ENCODE data around the gene SIRT7.

Gene SIRT7, protein sequence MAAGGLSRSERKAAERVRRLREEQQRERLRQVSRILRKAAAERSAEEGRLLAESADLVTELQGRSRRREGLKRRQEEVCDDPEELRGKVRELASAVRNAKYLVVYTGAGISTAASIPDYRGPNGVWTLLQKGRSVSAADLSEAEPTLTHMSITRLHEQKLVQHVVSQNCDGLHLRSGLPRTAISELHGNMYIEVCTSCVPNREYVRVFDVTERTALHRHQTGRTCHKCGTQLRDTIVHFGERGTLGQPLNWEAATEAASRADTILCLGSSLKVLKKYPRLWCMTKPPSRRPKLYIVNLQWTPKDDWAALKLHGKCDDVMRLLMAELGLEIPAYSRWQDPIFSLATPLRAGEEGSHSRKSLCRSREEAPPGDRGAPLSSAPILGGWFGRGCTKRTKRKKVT

DNA sequence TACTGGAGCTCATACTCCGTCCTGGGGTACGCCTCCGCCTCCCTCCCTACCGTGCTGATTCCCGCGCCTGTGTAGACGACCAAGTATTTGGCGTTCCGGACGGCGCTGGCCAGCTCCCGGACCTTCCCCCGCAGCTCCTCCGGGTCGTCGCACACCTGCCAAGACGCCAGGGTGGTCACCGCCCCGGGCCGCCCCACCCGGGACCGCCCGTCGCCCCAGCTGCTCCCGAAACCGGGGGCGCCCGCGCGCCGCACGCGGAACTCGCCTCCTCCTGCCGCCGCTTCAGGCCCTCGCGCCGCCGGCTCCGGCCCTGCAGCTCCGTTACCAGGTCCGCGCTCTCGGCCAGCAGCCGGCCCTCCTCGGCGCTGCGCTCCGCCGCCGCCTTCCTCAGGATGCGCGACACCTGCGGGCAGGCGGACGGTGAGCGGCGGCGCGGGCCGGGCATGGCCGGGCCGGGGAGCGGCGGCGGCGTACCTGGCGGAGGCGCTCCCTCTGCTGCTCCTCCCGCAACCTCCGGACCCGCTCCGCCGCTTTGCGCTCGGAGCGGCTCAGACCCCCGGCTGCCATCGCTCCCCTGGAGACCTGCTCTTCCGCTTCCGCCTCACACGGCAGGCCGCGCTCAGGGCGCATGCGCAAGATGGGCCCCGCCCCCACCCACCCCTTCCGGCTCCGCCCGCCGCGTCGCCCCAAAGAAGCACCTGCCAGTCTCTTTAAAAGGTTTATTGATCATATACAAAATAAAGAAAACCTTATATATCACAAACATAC, at the start of gene SIRT7:
TSS of gene SIRT7 (minus strand) at position 612 of the 768 bp plus-strand sequence. CDS start at position 567, 45 bp downstream.
- peak; percentile 52 for DNase-seq (ENCODE audit: low read depth)

DNA sequence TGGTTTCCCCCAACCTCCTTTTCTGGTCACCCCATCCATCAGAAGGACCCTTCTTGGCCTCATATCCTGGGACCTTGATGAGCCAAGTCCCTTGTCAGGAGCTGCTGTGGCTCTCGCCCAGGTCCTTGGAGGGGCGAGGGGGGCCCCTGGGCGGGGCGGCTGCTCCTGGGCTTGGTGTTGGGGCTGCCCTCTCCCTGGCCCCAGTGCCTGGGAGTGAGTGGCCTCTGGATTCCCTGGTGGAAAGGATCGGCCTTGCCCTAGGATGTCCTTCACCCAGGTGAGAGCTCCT, 49.2 kb upstream of the SIRT7 start:
- DNase-seq (ENCODE audit: low read depth): no peak

DNA sequence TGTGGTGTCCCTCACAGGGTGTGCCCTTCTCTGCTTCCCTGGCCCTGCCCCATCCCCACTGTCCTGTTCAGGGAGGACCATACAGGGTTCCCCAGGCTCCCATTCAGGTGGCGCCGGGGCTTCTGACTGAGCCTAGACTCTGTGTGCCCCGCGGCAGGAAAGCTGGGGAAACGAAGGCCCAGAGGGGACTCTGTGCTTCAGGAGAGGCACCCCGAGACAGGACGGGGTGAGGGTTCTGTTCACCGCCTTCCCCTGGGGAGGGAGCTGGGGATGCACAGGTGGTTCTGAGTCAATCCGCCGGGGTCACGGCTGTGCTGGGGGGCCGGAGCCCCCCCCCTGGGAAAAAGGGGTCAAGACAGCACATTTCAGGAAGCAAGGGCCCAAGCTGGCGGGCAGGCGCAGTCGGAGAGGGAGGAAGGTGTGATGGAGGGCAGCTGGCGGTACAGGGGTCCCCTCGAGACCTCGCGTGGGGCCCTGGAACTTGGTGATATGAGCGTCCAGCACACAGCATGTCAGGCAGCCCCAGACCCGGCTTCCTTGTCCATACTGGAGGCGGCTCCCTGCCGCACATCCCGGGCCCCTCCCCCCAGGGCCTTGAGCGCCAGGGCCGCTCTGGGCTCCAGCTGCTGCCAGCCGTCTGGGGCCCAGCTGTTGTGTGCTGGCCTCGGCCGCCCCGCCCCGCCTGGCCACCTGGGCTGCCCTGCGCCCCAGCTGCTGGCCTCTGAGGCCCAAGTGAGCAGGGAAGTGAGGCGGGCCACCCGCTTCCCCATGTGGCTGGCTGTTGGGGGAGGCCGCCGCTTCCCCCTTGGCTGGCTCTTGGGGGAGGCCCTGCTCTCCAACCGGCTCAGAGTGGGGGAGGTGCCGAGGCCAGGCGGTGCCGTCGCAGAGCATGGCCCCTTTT, 48.6 kb upstream of the SIRT7 start:
- DNase-seq (ENCODE audit: low read depth): no peak

DNA sequence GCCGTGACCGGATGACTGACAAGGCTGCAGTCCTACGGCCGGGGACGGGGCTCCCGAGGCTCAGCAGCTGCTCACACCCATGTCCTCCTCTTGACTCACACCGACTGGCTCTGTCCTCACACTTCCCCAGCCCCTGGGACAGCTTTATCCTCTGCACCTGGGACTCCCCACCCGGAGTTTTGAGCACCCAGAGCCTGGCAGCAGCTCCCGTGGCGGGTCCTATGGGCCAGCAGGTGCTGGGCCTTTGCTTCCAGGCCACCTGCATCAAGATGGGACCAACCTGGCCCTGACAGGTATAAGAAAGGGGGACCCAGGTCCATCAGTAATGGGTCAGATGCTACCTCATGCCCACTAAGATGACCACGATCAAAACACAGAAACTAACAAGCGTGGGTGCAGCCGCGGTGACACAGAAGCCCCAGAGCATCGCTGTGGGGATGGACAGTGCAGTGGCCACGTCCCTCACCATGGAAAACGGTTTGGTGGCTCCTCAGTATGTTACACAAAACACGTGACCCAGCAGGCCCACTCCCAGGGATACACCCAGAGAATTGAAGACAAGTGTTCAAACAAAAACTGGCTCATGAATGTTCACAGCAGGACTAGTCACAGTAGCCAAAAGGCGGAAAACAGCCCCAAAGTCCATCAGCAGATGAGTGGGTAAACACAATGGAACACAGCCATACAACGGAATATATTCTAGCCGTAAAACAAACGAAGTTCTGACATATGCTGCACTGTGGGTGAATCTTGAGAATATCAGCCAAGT, 46.3 kb upstream of the SIRT7 start:
- DNase-seq (ENCODE audit: low read depth): no peak

DNA sequence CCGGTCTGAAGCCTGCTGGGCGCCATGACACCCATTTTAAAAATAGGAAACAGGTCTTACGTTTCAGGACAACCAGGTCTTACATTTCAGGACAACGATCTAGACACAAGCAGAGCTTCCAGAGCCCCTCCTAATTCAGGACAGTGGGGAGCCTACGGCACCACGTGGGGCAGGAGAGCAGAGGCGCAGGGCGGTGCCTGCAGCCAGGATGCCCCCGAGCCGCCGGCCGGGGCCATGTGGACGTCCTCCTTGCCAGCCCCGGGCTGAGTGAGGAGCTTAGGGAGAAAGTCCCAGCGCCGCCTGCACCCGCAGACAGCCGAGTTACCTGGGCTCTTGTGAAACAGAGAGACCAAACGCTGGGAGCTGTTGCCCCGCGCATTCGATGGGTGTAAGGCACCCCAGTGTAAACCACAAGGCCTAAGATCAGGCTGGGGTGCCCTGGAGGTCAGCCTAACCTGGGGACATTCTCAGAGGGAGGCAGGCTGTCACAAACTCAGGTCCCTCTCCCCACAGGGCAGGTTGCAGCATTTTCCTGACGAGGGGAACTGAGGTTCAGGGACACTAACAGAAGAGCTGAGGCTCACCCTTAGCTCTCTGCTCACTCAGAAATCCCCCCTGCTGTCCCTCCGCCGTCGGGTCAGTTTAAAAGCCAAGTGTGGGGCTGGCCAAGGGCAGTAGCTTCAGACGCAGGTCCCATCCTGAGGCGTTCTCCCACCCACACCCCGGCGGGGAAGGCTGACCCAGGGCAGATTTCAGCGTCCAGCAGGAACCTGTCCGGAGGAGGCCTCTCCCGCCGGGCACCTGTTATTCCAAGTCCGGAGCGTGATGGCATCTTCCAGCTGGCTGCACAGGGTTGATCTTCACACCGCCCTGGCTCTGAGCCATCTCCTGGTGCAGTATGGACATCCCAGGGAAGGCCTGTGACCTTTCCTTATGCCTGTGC, 44.8 kb upstream of the SIRT7 start:
- no peak for DNase-seq (ENCODE audit: low read depth)

DNA sequence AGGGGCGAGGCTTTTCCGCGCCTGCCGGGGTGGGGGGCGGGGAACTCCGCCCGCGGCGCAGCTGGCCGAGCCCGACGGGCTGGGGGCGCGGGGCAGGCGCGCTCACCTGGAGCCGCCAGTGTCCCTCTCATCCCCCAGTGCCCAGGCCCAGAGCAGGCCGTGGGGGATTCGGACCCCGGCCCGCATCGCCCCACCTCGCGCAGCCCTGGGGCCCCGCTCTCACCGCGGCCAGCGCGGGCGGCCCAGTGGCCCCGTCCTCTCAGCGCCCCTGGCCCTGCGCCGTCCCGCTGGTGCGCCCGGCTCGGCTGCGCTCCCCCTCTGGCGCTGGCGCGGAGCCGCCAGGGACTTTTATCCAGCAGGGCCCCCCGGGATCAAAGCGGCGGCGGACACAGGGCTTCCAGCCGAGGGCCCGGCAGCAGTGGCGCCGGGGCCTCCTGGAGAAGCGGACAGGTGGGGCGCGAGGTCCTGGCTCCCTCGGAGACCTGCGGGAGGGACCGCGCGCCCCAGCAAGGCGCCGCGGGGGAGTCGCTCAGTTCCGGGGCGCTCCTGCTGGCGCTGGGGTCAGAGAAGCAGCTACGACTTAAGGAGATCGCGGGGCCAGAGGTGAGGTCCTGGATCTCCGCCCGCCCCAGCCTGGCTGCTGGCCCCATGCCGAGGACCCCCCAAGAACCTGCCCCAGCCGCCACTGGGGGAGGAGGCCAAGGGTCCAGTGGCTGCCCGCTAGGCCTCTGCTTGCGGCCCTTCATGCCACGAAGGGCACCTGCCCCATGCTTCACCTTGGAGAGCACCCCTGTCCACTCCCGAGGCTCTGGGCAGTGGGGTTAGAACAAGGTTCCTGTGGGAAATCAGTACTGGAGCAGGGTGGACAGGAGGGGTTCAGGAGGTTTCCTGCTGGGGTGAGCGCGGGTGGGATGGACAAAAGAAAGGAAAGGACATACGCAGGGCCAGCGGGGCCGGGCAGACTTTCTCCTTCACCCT, 43.8 kb upstream of the SIRT7 start:
- no peak for DNase-seq (ENCODE audit: low read depth)

DNA sequence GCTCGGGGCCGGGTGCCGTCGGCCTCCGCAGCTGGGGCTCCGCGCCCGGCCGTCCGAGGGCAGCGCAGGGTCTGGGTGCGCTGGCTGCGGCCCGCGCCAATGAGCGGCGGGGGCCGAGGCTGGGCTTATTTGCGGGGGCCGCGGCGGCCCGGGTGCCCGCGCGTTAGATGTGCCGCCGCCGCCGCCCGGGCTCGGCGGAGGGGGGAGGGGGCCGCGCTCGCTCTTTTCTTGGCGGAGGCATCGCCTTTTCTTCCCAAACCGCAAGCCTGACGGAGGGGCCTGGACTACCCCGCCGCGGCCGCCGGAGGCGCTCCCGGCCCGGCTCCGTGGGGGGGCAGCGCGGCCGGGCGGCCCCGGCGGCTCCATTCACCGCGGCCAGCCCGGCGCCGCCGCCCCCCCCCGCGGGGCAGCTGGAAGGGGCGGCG, 43.1 kb upstream of the SIRT7 start, which contains the start of gene NOTUM:
TSS of gene NOTUM (minus strand) at position 101 of the 425 bp plus-strand sequence. CDS start 278 bp downstream, outside the sequence.
- no peak for DNase-seq (ENCODE audit: low read depth)

DNA sequence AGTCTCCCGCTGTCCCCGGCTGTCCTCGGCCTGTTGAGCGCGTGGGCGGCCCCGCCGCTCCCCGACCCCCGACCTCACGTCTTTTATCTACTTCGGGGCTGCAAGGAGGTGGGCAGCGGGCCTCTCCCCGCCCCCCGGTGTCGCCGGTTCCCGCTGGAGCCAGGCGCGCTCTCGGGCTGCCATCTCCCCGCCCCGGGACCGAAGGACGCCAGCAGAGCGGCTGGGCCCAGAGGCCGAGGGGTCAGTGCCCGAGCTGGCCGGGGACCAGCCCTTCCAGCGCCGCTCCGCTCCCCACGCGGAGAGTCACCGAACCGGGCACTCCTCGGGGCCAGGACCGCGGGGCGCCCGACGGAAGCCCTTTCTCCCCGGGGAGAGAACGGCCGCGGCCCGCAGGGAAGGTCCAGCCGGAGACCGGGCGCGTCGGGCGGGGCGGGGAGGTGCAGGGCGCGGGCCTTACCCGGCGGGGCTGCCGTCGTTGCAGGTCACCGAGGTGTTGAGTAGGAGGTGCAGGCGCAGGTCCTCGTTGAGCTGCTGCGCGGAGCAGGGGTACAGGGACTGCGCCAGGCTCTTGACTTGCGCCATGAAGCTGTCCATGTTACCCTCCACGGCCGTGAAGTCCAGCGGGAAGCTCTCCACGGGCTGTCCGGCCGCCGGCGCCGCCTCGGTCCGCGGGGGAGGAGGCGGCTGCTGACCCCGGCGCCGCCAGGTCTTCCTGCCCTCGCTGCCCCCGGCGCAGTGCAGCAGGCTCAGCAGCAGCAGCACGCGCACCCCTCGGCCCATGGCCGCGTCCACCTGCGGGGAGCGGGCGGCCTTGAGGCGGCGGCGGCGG, 42.4 kb upstream of the SIRT7 start:
- no peak for DNase-seq (ENCODE audit: low read depth)

DNA sequence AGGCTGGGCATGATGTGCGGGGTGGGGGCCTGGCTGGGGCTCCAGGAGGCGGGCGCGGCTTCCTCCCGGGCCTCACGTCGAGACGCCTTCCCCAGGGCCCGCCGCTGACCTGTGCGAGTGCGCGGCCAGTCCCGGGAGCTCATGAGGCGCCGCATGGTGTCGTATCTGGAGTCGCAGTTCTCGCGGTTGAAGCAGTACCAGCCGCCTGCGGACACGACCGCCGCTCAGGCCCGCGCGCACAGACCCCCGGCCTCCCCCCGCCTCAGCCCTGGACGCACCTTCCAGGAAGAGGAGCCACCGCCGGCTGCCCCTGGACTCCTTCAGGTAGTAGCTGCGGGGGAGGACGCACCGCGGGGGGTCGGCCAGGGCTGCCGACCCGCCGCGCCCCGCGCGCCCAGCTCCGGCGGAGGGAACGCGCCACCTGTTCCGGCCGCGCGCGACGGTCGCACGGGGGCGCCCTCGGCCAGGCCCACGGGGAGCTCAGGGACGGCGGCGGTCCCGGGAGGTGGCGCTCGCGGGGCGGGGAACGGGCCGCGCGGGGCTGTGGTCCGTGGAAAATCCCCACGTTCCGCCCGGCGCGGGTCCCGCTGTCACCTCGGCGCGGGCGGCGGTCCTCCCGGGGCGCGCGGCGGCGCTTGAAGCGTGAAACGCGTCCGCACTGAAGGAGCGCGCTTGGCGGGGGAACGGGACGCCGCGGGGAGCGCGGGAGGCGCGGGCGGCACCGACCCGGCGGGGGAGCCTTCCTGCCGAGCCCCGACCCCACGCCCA, 41.6 kb upstream of the SIRT7 start:
- DNase-seq (ENCODE audit: low read depth): peak; percentile 39

DNA sequence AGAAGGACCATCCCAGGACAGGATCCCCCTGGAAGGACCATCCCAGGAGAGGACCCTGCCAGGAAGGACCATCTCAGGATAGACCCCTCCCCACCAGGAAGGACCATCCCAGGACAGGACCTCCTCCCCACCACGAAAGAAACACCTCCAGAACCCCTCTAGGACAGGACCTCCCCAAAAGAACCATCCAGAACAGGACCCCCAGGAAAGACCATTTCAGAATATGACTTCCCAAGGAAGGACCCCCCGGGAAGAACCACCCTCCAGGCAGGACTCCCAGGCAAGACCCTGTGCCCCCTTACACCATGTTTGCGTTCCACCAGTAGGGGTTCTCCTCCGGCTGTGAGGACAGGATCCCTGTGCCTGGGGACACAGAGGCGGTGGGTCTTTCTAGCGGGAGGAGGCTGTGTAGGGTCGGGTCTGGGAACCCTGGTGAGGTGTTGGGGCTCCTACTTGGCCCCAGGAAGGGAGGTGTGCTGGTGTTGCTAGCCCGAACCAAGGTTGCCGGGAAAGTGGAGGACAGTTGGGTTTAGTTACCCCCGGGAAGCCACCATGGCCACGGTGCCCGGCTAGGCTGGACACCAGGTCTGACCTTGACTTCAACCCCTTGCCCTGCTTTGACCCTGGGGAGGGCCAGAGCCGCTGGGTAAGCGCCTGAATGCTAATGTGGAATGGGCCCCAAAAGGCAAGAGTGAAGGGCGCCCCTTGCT, 40.8 kb upstream of the SIRT7 start:
- DNase-seq (ENCODE audit: low read depth): no peak

DNA sequence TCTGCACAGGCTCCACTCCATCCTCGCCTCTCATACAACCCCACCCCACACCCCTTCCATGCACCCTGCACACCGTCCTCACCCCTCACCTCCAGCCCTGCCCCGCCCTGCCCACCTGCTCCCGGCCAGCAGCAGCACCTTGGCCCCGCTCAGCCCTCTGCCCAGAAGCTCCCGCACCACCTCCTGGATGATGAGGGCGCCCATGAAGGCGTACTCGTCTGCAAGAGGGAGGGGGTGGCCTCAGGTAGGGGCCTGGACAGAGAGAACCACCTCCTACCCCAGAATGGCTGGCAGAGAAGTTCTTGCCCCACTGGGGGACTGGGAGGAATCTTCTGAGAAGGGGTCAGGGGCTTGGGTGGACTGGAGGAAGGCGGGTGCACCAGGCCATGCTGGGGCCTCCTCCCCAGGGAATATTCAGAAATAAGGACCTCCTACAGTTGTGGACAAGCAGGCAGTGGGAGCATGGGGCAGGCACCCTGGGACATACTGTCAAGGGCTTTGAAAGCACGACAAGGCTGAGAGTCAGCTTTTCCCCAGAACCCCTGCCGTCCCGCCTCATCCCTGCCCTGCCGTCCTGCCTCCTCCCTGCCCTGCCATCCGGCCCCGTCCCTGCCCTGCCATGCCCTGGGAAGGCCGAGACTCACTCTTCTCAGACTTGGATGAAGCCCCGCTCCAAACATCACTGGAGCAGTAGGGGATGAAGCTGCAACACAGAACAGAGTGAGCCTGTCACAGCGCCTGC, 39.9 kb upstream of the SIRT7 start:
- no peak for DNase-seq (ENCODE audit: low read depth)

DNA sequence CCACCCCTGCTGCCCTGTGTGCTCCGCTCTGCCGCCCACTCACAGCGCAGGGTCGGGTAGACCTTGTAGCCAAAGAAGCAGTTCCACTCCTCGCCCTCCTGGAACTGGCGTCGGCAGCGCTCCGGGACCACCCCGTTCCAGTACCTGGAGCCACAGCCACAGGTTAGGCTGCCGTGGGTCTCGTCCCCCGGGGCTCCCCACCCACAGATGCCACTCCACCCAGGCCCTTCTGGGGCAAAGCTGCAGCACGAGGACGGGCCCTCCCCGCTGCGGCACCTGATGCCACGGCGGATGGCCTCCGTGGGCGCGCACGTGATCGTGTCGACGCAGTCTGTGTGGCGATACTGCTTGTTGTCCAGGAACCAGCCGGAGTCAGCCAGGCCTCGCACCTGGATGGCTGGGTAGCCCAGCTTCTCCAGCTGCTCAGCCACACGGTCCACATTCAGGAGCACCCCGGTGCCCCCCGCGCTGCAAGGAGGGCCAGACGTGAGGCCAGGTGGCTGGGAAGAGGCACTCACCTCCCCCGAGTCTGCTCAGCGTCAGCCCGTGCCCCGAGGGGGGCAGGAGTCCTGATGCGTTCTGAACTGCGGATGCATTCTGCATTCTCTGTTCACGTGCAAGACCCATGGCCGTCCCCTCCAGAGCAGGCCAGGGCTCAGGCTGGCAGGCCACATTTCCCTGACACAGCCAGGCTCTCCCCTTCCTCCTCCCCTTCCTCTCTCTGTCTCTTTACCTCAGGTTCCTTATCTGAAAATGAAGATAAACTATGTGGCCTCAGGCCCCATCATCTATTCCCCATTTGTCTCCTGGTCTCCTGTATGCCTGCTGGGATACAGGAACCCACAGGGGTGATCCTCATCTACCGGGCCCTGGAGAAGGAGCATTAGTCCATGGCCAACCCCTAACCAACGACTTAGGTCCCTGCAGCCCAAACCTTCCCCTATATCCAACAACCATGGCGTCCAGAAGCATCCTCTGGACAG, 38.9 kb upstream of the SIRT7 start:
- DNase-seq (ENCODE audit: low read depth): no peak

DNA sequence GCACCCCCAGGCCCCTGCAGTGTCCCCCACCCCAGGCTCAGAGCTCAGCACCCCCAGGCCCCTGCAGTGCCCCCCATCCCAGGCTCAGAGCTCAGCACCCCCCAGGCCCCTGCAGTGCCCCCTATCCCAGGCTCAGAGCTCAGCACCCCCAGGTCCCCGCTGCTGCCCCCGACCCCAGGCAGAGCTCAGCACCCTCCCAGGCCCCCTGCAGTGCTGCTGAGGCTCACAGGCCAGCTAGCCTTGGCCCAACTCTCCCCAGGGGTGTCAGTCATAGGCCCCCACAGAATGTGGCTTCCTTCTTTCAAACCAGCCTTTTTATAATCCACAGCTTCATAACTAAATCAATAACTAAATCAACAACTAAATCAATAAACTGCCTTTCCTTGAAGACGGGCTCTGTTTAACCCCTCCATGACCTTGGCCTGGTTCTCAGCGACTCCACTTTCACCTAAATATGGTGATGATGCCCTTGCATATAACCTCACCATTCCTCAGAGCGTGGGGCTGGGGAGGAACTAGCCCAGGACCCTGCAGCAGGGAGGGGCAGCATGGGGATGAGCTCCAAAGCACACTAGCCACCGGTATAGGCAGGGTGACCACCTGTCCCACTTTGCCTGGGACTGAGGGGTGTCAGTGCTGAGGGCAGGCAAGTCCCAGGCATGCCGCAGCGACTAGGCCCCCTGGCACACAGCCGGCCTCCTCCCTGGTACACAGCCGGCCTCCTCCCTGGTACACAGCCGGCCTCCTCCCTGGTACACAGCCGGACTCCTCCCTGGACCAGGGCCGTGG, 38.0 kb upstream of the SIRT7 start:
- no peak for DNase-seq (ENCODE audit: low read depth)

DNA sequence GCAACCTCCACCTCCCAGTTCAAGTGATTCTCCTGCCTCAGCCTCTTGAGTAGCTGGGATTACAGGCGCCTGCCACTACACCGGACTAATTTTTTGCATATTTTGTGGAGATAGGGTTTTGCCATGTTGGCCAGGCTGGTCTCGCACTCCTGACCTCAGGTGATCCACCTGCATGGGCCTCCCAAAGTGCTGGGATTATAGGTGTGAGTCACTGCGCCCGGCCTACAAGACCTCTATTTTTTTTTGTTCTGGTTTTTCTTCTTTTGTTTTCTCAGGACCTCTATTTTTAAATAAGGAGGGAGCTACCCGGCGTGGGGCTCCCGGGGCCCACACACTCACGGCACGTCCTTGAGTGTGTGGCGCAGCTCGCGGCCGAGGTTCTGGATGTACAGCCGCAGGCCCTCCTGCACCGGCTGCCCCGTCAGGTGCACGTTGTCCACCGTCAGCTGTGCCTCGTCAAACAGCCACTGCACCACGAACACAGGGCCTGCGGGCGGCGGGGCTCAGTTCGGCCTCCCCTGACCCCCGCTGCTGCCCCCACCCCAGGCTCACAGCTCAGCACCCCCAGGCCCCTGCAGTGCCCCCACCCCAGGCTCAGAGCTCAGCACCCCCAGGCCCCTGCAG, 37.2 kb upstream of the SIRT7 start:
- no peak for DNase-seq (ENCODE audit: low read depth)

All from iris pigment epithelial cell (primary cell).